Psoas muscle (tissue), 8 donors: ENCODE results near the gene UBE2N. TPM values are rescaled to one million over a fixed set of nuclear protein-coding genes. Genes with fewer than 3 reads are reported as not detected.
"Not testable (repeated sequence)": the region's sequence is repeated elsewhere in the genome, so short reads cannot be mapped to it uniquely, and the experiment has no call there.

Source experiments
- ATAC-seq, 4 donors: fragments of 200-7000 bp; cut with Tn5 transposase; one replicate each; pipeline ENCODE4 v1.9.1; 2020; ENCODE audit warnings: moderate library complexity in 3 of 4, mild to moderate bottlenecking in 2 of 4
- DNase-seq, 2 donors: peaks; one replicate each; pipeline ENCODE4 v3.0.0-alpha.2; 2020
- H3K27ac ChIP-seq: fragments of 200-600 bp; one replicate; pipeline ENCODE4 v1.8.0; 2022
- H3K27me3 ChIP-seq, 3 donors: fragments of 200-600 bp in 1 of 3; one replicate each; pipeline versions ENCODE4 v1.6.1 to v1.8.0; 2013 to 2022; ENCODE audit warnings: low read length in 2 of 3, mild to moderate bottlenecking in 2 of 3, moderate library complexity in 1 of 3; ENCODE audit not compliant: insufficient read depth in 3 of 3
- H3K36me3 ChIP-seq, 2 donors: fragments of 200-600 bp in 1 of 2; one replicate each; pipeline versions ENCODE4 v1.6.1 to v1.8.0; 2013 to 2022; ENCODE audit warnings: low read depth in 1 of 2, mild to moderate bottlenecking in 1 of 2, moderate library complexity in 1 of 2; ENCODE audit not compliant: insufficient read depth in 1 of 2
- H3K4me1 ChIP-seq: fragments of 200-600 bp; one replicate; pipeline ENCODE4 v1.8.0; 2022
- H3K4me3 ChIP-seq: fragments of 200-600 bp; one replicate; pipeline ENCODE4 v1.8.0; 2022; ENCODE audit warnings: mild to moderate bottlenecking
- H3K9me3 ChIP-seq: fragments of 200-600 bp; one replicate; pipeline ENCODE4 v1.8.0; 2022
- WGBS, 3 donors: extraction: QIAGEN DNeasy Blood & Tissue Kit; methylation state at CpG; one replicate each; pipeline versions ENCODE4 v1.1.6 to v1.1.7; 2013; 5-methylcytosine and 5-hydroxymethylcytosine counted together
- intact Hi-C, 2 donors: fragments of 100-400 bp; cut with DNase I; formaldehyde crosslinking; loops; one replicate each; pipeline versions ENCODE4 v1.11.0 to v1.14.2; 2022
- polyA plus RNA-seq, 3 donors: library from polyadenylated mRNA; stranded (reverse); fragments of 200-250 nt; gene quantifications; one replicate each; pipeline ENCODE4 v1.2.3, GENCODE V29; 2013
- total RNA-seq, 4 donors: library from RNA; stranded (reverse); fragmentation: NEBNext Ultra II Directional in 2 of 4; extraction: Animal tissue kit (Norgen Biotek cat#: 25700) in 2 of 4; gene quantifications; one replicate each; pipeline versions ENCODE4 v1.2.1 to v1.2.4, GENCODE V29; 2021 to 2023
- TF ChIP-seq, protein P1 (sequence below): fragments of 200-600 bp; IDR thresholded peaks from one replicate; pipeline ENCODE4 v1.8.0; 2022; ENCODE audit warnings: antibody characterized with exemption
- donor health status: healthy with polysubstance abuse.
- donor health status: DM: no; HTN: no; CAD: no; lungs with moderate emphysema.
- donor health status: Bipolar disorder and iron deficiency.
- donor health status: healthy.
- donor health status: DM: yes; HTN: yes; CAD: no.
- donor health status: DM: no; HTN: no; CAD: no.
- donor health status: DM: no; HTN: no; CAD: no.
- donor health status: DM: yes; HTN: yes; CAD: no.

UBE2N gene
- total and polyA plus RNA-seq, 7 donors = 52.8 to 104 (median 81.6) TPM

GRCh38 chr12:93441081-93441616 lies 598 bp downstream of the UBE2N start:
- Histone ChIP-seq H3K9me3 (no peaks in the 10 kb centered on the region), H3K4me3 (peak overlapping the region; percentile 99), H3K27ac (peak overlapping the region; percentile 98), H3K27me3 (no peaks in the 10 kb centered on the region), H3K36me3 (no peaks in the 10 kb centered on the region), H3K4me1 (peaks cover 51% of the 10 kb centered on the region)
- 0 to 1% (median 1%) methylated on average over 22 to 55 of the region's 55 CpGs for WGBS, 3 donors
- TF ChIP-seq, protein P1, sequence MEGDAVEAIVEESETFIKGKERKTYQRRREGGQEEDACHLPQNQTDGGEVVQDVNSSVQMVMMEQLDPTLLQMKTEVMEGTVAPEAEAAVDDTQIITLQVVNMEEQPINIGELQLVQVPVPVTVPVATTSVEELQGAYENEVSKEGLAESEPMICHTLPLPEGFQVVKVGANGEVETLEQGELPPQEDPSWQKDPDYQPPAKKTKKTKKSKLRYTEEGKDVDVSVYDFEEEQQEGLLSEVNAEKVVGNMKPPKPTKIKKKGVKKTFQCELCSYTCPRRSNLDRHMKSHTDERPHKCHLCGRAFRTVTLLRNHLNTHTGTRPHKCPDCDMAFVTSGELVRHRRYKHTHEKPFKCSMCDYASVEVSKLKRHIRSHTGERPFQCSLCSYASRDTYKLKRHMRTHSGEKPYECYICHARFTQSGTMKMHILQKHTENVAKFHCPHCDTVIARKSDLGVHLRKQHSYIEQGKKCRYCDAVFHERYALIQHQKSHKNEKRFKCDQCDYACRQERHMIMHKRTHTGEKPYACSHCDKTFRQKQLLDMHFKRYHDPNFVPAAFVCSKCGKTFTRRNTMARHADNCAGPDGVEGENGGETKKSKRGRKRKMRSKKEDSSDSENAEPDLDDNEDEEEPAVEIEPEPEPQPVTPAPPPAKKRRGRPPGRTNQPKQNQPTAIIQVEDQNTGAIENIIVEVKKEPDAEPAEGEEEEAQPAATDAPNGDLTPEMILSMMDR = no peak
- DNase-seq (peak; percentile 54 to 65), ATAC-seq (peak; percentile 9 to 22 (median 16))
- intact Hi-C loops = no loop called here

GRCh38 chr12:93440043-93440835 lies 1.5 kb downstream of the UBE2N start:
- 20 to 25% (median 24%) methylated on average over 12 of the region's 12 CpGs for WGBS, 3 donors
- Histone ChIP-seq H3K27me3 (no peaks in the 10 kb centered on the region), H3K36me3 (no peaks in the 10 kb centered on the region), H3K4me3 (peak overlapping the region; percentile 99), H3K9me3 (no peaks in the 10 kb centered on the region), H3K4me1 (peaks cover 52% of the 10 kb centered on the region), H3K27ac (peak overlapping the region; percentile 98)
- DNase-seq (no peak), ATAC-seq (no peak)
- intact Hi-C loops = no loop called here
- TF ChIP-seq, protein P1 = no peak

DNA sequence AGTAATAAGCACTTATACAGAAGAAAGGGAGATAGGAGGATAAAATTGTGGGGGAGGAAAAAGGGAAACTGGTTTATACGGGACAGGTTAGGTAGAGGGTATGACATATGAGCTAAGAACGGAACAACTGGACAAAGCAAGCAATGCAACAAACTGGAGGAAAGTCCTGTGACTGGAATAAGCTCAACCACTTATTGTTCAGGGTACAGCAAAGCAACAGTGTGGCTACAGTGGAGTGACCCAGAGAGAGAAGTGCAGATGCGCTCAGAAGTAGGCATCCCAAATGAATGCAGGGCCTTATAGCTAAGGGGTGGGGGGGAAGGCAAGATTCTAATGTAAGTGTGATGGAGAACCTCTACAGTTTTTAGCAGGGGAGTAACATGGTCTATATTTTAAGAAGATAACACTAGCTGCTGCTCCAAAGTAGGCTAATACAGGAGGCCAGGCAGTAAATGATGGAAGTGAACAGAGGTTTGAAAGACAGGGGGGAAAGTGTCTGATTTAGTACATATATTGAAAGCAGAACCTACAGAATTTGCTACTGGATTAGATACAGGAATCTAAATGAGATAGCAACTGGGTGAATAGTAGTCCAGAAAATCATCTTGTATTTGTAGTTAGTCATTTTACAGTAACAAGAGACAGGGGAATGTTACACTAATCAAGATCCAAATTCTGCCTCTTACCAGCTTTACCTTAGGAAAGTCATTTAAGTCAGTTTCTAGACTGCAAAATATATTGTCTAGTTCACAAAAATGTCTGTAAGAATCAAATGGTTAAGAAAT lies 3.3 kb downstream of the UBE2N start:
- ATAC-seq (no peak), DNase-seq (no peak)
- H3K4me3 ChIP-seq = peak overlapping the region; percentile 25
- TF ChIP-seq, protein P1 = no peak
- peaks cover 61% of the 10 kb centered on the region for H3K4me1 ChIP-seq
- no peaks in the 10 kb centered on the region for H3K36me3 ChIP-seq
- peak overlapping the region; percentile 85 for H3K27ac ChIP-seq
- no peaks in the 10 kb centered on the region for H3K27me3 ChIP-seq
- 47 to 58% (median 47%) methylated on average over 3 of the region's 3 CpGs for WGBS, 3 donors
- no peaks in the 10 kb centered on the region for H3K9me3 ChIP-seq
- intact Hi-C loops = no loop called here

DNA sequence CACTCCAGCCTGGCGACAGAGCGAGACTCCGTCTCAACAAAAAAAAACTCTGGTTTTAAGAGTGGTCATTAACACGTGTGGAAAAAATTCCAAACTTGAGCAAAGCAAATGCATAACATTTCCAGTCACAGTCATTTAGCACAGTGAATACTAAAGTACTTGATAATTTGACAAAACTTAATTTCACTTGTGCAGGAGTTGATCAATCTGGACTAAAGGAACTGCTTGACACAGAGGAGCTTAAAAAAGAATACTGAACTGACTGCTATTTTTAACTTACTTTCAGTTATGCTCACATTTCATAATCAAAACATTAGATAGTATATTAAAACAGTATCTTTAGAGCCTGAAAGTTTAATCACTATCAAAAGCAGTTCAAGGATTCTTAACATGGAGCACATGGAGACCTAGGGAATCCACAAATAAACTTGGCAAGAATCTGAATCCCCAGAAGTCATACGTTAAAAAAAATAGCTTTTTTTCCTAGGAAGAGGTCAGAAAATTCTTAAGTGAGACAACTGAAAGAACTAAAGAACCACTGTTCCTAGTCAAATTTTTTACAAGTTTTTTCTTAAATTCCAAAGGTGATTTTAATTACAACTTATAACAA lies 7.4 kb downstream of the UBE2N start:
- intact Hi-C loops = no loop called here
- Histone ChIP-seq H3K4me1 (peaks cover 73% of the 10 kb centered on the region), H3K27me3 (no peaks in the 10 kb centered on the region), H3K36me3 (no peaks in the 10 kb centered on the region), H3K9me3 (no peaks in the 10 kb centered on the region), H3K27ac (peak overlapping the region; percentile 85), H3K4me3 (peak overlapping the region; percentile 52)
- WGBS, 3 donors = 15 to 39% (median 18%) methylated on average over 5 of the region's 5 CpGs
- DNase-seq (no peak), ATAC-seq (peak; percentile 50 to 85 (median 72))
- TF ChIP-seq, protein P1 = no peak

- intact Hi-C loops, H3K36me3 ChIP-seq, DNase-seq, ATAC-seq, H3K9me3 ChIP-seq, H3K4me3 ChIP-seq, H3K27me3 ChIP-seq: not testable (repeated sequence)
- peak overlapping the region; percentile 77 for H3K27ac ChIP-seq
- H3K4me1 ChIP-seq = peaks cover 71% of the 10 kb centered on the region
- 58 to 75% (median 60%) methylated on average over 6 of the region's 6 CpGs for WGBS, 3 donors
Measured at GRCh38 chr12:93432031-93432430, 9.7 kb downstream of the UBE2N start.
